B cell (primary cell): Measurements from ENCODE around the gene DNAJC1. TPM values are rescaled to one million over a fixed set of nuclear protein-coding genes. Genes with fewer than 3 reads are reported as not detected.
A peak's percentile ranks its signal among the peaks of the same experiment; 100 is the strongest.

Source experiments
- ATAC-seq: fragments of 200-7000 bp; cut with Tn5 transposase; one replicate; pipeline ENCODE4 v1.10.0; 2021; ENCODE audit warnings: low read depth, mild to moderate bottlenecking, moderate number of reproducible peaks, moderate library complexity
- CTCF ChIA-PET: fragments of 350-600 bp; sonication (Branson Sonifier 250); formaldehyde crosslinking; loops from one replicate; lab custom pipeline; 2021; ENCODE audit warnings: antibody characterized with exemption, inconsistent platforms; lab: Charles Lee
- POLR2A ChIA-PET: fragments of 350-600 bp; sonication (Branson Sonifier 250); formaldehyde crosslinking; loops from one replicate; lab custom pipeline; 2021; ENCODE audit warnings: antibody characterized with exemption; lab: Charles Lee
- DNase-seq: peaks from one replicate; pipeline ENCODE4 v3.0.0; 2013
- H2AFZ ChIP-seq: 2 replicates; pipeline ENCODE4 v1.6.1; 2012; ENCODE audit warnings: mild to moderate bottlenecking, low read depth, low read length; ENCODE audit not compliant: insufficient read depth, poor library complexity, severe bottlenecking
- H3K27ac ChIP-seq, 2 donors: 1 replicate in 1 of 2; 2 replicates in 1 of 2; pipeline ENCODE4 v1.5.1; 2012 to 2013; ENCODE audit warnings: low read length in 2 of 2, mild to moderate bottlenecking in 2 of 2, moderate library complexity in 1 of 2
- H3K27me3 ChIP-seq, 4 experiments: fragments of 200-600 bp in 1 of 4; sonication (generic) in 1 of 4; replicated peaks in 1 of 4; 1 replicate in 2 of 4; 2 replicates in 2 of 4; pipeline versions ENCODE4 v1.6.1 to v1.7.0; 2013 to 2016; ENCODE audit warnings: low read length in 3 of 4, mild to moderate bottlenecking in 2 of 4, mixed read lengths in 1 of 4, moderate library complexity in 1 of 4; ENCODE audit not compliant: insufficient read depth in 4 of 4, control insufficient read depth in 3 of 4; ENCODE audit errors: control extremely low read depth in 1 of 4
- H3K36me3 ChIP-seq, 2 experiments: replicated peaks in 1 of 2; 1 replicate in 1 of 2; 2 replicates in 1 of 2; pipeline versions ENCODE4 v1.6.1 to v1.7.1; 2013; ENCODE audit warnings: low read length in 1 of 2; ENCODE audit not compliant: insufficient read depth in 2 of 2, control insufficient read depth in 1 of 2; ENCODE audit errors: control extremely low read depth in 1 of 2, extremely low read depth in 1 of 2
- H3K4me1 ChIP-seq, 2 donors: fragments of 200-600 bp in 1 of 2; sonication (generic) in 1 of 2; 1 replicate in 1 of 2; 2 replicates in 1 of 2; pipeline versions ENCODE4 v1.5.1 to v1.6.1; 2013 to 2017; ENCODE audit warnings: low read length in 2 of 2; ENCODE audit not compliant: control insufficient read depth in 2 of 2, insufficient read depth in 2 of 2
- H3K4me2 ChIP-seq: replicated peaks from 2 replicates; pipeline ENCODE3; 2012; ENCODE audit warnings: mild to moderate bottlenecking, low read depth, low read length; ENCODE audit not compliant: poor library complexity, severe bottlenecking
- H3K4me3 ChIP-seq, 5 experiments: fragments of 200-600 bp in 1 of 5; sonication (generic) in 1 of 5; 1 replicate in 3 of 5; 2 replicates in 2 of 5; pipeline versions ENCODE4 v1.5.1 to v1.7.0; 2011 to 2016; ENCODE audit warnings: low read length in 4 of 5, mild to moderate bottlenecking in 4 of 5, low read depth in 2 of 5, control low read depth in 1 of 5, moderate library complexity in 1 of 5; ENCODE audit not compliant: insufficient read depth in 1 of 5; ENCODE audit errors: control extremely low read depth in 1 of 5, extremely low read depth in 1 of 5
- H3K79me2 ChIP-seq: fragments of 200-600 bp; sonication (generic); one replicate; pipeline ENCODE4 v1.6.0; 2016; ENCODE audit warnings: low read length; ENCODE audit not compliant: control insufficient read depth, insufficient read depth
- H3K9ac ChIP-seq: fragments of 200-600 bp; sonication (generic); 2 replicates; pipeline ENCODE4 v1.6.1; 2017; ENCODE audit warnings: mild to moderate bottlenecking, low read length, moderate library complexity
- H3K9me3 ChIP-seq, 3 donors: one replicate each; pipeline versions ENCODE4 v1.6.1 to v1.7.1; 2013; ENCODE audit warnings: low read length in 2 of 3; ENCODE audit not compliant: control insufficient read depth in 2 of 3, insufficient read depth in 1 of 3; ENCODE audit errors: control extremely low read depth in 1 of 3
- H4K20me1 ChIP-seq: 2 replicates; pipeline ENCODE4 v1.6.0; 2012; ENCODE audit warnings: mild to moderate bottlenecking, low read length; ENCODE audit not compliant: insufficient read depth, control insufficient read depth, poor library complexity, severe bottlenecking
- H3K27ac Mint-ChIP-seq: one replicate; pipeline ENCODE4 v1.8.0; 2021; ENCODE audit warnings: mixed read lengths
- H3K27me3 Mint-ChIP-seq: one replicate; pipeline ENCODE4 v1.8.0; 2021; ENCODE audit warnings: mixed read lengths
- H3K4me1 Mint-ChIP-seq: one replicate; pipeline ENCODE4 v1.8.0; 2021; ENCODE audit warnings: mixed read lengths
- H3K4me3 Mint-ChIP-seq: one replicate; pipeline ENCODE4 v1.8.0; 2021; ENCODE audit warnings: mixed read lengths
- H3K9me3 Mint-ChIP-seq: one replicate; pipeline ENCODE4 v1.8.0; 2022; ENCODE audit warnings: mixed read lengths; ENCODE audit not compliant: insufficient read depth
- CTCF ChIP-seq: fragments of 200-600 bp; IDR thresholded peaks from one replicate; pipeline ENCODE4 v1.8.0; 2022; ENCODE audit warnings: antibody characterized with exemption, mild to moderate bottlenecking
- EZH2 ChIP-seq: IDR thresholded peaks from 2 replicates; pipeline ENCODE4 v1.6.1; 2012; ENCODE audit warnings: borderline replicate concordance, low read depth, mild to moderate bottlenecking, moderate library complexity, low read length; ENCODE audit not compliant: insufficient read depth, poor library complexity, severe bottlenecking
- WGBS: methylation state at CpG from one replicate; pipeline ENCODE4 v1.1.5; 2013; ENCODE audit warnings: missing lambda C conversion rate; ENCODE audit not compliant: insufficient coverage; 5-methylcytosine and 5-hydroxymethylcytosine counted together
- intact Hi-C: fragments of 100-400 bp; cut with micrococcal nuclease; formaldehyde crosslinking; loops from one replicate; pipeline ENCODE4 v1.10.0; 2022
- polyA plus RNA-seq: library from polyadenylated mRNA; depleted of rRNA; stranded (reverse); fragments of >200 nt; gene quantifications from 2 replicates; pipeline ENCODE4 v1.2.3, GENCODE V29; 2012
- total RNA-seq, 2 donors: library from RNA; stranded (reverse); fragments of 120-200 nt in 1 of 2; gene quantifications; 1 replicate in 1 of 2; 2 replicates in 1 of 2; pipeline versions ENCODE4 v1.2.3 to v1.2.4, GENCODE V29; 2013 to 2022

The DNAJC1 gene
- total and polyA plus RNA-seq, 2 donors (not counting 1 experiment from before 2014, with no cell fraction given), result 9.4 to 15.4 TPM

- Mint-ChIP-seq H3K27me3 (no peaks in the 10 kb centered on the region), H3K4me3 (no peak overlapping the region)
Observed at GRCh38 chr10:21954690-21955089, 48.8 kb downstream of the DNAJC1 start.

GRCh38 chr10:21954132-21954531 is 49.4 kb downstream of the DNAJC1 start:
- Histone ChIP-seq H3K9me3 (no peaks in the 10 kb centered on the region), H3K4me3 (no peak overlapping the region), H4K20me1 (no peaks in the 10 kb centered on the region), H3K27me3 (no peaks in the 10 kb centered on the region), H3K79me2 (no peaks in the 10 kb centered on the region), H2AFZ (no peak overlapping the region), H3K27ac (no peak overlapping the region), H3K9ac (no peak overlapping the region), H3K4me1 (peaks cover 2 to 4% of the 10 kb centered on the region in 2 donors), H3K36me3 (no peaks in the 10 kb centered on the region), H3K4me2 (peak overlapping the region; percentile 9)
- Mint-ChIP-seq H3K27me3 (no peaks in the 10 kb centered on the region), H3K4me1 (peaks cover 4% of the 10 kb centered on the region), H3K4me3 (no peak overlapping the region), H3K9me3 (no peaks in the 10 kb centered on the region), H3K27ac (no peak overlapping the region)
- no CpG with 5 or more reads among the region's 5 CpGs for WGBS
- ATAC-seq, result no peak
- peak; percentile 4 for DNase-seq
- POLR2A ChIA-PET, result no interaction called here
- CTCF ChIA-PET, result interaction anchor here (1.5 kb wide), 1 partner anchor 458 kb away, joined by 10 read pairs; no protein-coding TSS in a partner anchor
- intact Hi-C loops, result loop anchor here (5.0 kb wide), 1 partner anchor 1097 kb away; no protein-coding TSS in a partner anchor
- TF ChIP-seq EZH2 (no peak), CTCF (no peak)

More at GRCh38 chr10:21954690-21955089, 48.8 kb downstream of the DNAJC1 start:
- Mint-ChIP-seq H3K27ac (no peak overlapping the region), H3K9me3 (no peaks in the 10 kb centered on the region), H3K4me1 (peaks cover 4% of the 10 kb centered on the region)
- Histone ChIP-seq H3K9me3 (no peaks in the 10 kb centered on the region), H3K4me2 (no peak overlapping the region), H3K27me3 (no peaks in the 10 kb centered on the region), H3K36me3 (no peaks in the 10 kb centered on the region), H3K79me2 (no peaks in the 10 kb centered on the region), H4K20me1 (no peaks in the 10 kb centered on the region), H3K4me1 (peaks cover 2 to 4% of the 10 kb centered on the region in 2 donors), H2AFZ (no peak overlapping the region), H3K4me3 (no peak overlapping the region), H3K27ac (no peak overlapping the region), H3K9ac (no peak overlapping the region)
- intact Hi-C loops, result loop anchor here (5.0 kb wide), 1 partner anchor 1097 kb away; no protein-coding TSS in a partner anchor
- no peak for DNase-seq
- POLR2A ChIA-PET, result no interaction called here
- no peak for ATAC-seq
- TF ChIP-seq CTCF (no peak), EZH2 (no peak)
- no CpG with 5 or more reads among the region's 1 CpG for WGBS
- CTCF ChIA-PET, result no interaction called here
